NCI-H2081 (cell line): Measurements from ENCODE around the gene KCNQ2.

Experiments used
- DNase-seq, 2 experiments: peaks; one replicate each; lab custom pipeline; 2025; lab: John Stamatoyannopoulos, UW

Gene KCNQ2

GRCh38 chr20:63369024-63369530, 103.4 kb downstream of the KCNQ2 start:
- no peak for DNase-seq

- DNase-seq, result no peak
Observed at GRCh38 chr20:63368151-63368550, 104.3 kb downstream of the KCNQ2 start.

- no peak for DNase-seq
Observed at GRCh38 chr20:63367446-63368055, 104.9 kb downstream of the KCNQ2 start.

GRCh38 chr20:63366390-63367365, 105.8 kb downstream of the KCNQ2 start:
- no peak for DNase-seq

- no peak for DNase-seq
Observed at GRCh38 chr20:63365601-63366389, 106.7 kb downstream of the KCNQ2 start.

GRCh38 chr20:63364801-63365585, 107.5 kb downstream of the KCNQ2 start:
- DNase-seq, result no peak

- DNase-seq, result no peak
Observed at GRCh38 chr20:63363981-63364561, 108.4 kb downstream of the KCNQ2 start.

GRCh38 chr20:63363013-63363957, 109.2 kb downstream of the KCNQ2 start:
- DNase-seq, result no peak

- DNase-seq, result no peak
Observed at GRCh38 chr20:63362436-63363009, 109.9 kb downstream of the KCNQ2 start.

GRCh38 chr20:63361519-63362435, 110.7 kb downstream of the KCNQ2 start:
- no peak for DNase-seq

- DNase-seq, result no peak
Observed at GRCh38 chr20:63360850-63361518, 111.5 kb downstream of the KCNQ2 start, which contains the start of gene CHRNA4. TSS of gene CHRNA4 (minus strand) at chr20:63361349. CDS start at chr20:63361165, 184 bp downstream.

GRCh38 chr20:63359937-63360849, 112.3 kb downstream of the KCNQ2 start:
- DNase-seq, result no peak

- no peak for DNase-seq
Observed at GRCh38 chr20:63359164-63359934, 113.1 kb downstream of the KCNQ2 start.

- DNase-seq, result peak; percentile 74 to 91
Observed at GRCh38 chr20:63357921-63358905, 114.2 kb downstream of the KCNQ2 start.
